ENCODE results near the gene FAAH. TPM values are rescaled to one million over a fixed set of nuclear protein-coding genes. Genes with fewer than 3 reads are reported as not detected.
A peak's percentile ranks its signal among the peaks of the same experiment; 100 is the strongest.
"Not testable (repeated sequence)": the region's sequence is repeated elsewhere in the genome, so short reads cannot be mapped to it uniquely, and the experiment has no call there.

FAAH gene
- polyA plus RNA-seq (2013) = 10.2 TPM

GRCh38 chr1:46394108-46394871 lies at the start of gene FAAH:
Gene FAAH (plus strand): TSS chr1:46394317. CDS start chr1:46394349, 32 bp downstream.
- ChIA-PET CTCF (no interaction called here), POLR2A (no interaction called here)
- peaks cover 0 to 20% (median 11%) of the 10 kb centered on the region in 4 experiments for H3K4me1 ChIP-seq (ENCODE audit: control extremely low read depth in 1 of 4, control insufficient read depth in 4 of 4, insufficient read depth in 4 of 4, low read length in 3 of 4)
- H3K9me3 ChIP-seq (ENCODE audit: control extremely low read depth in 1 of 5, control insufficient read depth in 4 of 5, insufficient read depth in 2 of 5, low read depth in 1 of 5, low read length in 4 of 5) = peaks cover 0 to 17% (median 16%) of the 10 kb centered on the region in 5 experiments
- no peak within 1 kb of the TSS for H3K27ac ChIP-seq (ENCODE audit: insufficient read depth in 1 of 2, low read depth in 1 of 2, low read length in 2 of 2, poor library complexity in 1 of 2, severe bottlenecking in 2 of 2)
- DNase-seq = peak; percentile 62 to 90 (median 88)
- H3K4me3 ChIP-seq (ENCODE audit: control insufficient read depth in 1 of 7, extremely low read depth in 1 of 7, insufficient read depth in 4 of 7, low read depth in 2 of 7, low read length in 6 of 7) = peak within 1 kb of the TSS; percentile 14 to 72 (median 54)
- H3K27me3 ChIP-seq (replicated peaks in 2 of 5; ENCODE audit: control insufficient read depth in 4 of 5, insufficient read depth in 5 of 5, low read length in 4 of 5) = peaks cover 0 to 14% (median 11%) of the 10 kb centered on the region in 5 experiments
- H3K36me3 ChIP-seq (ENCODE audit: control insufficient read depth in 4 of 4, insufficient read depth in 4 of 4, low read length in 3 of 4) = no peaks in the 10 kb centered on the region
- WGBS (ENCODE audit: insufficient coverage) = 5% methylated on average over 59 of the region's 75 CpGs

- Histone ChIP-seq H3K27ac (ENCODE audit: insufficient read depth in 1 of 2, low read depth in 1 of 2, low read length in 2 of 2, poor library complexity in 1 of 2, severe bottlenecking in 2 of 2) (no peak overlapping the region), H3K36me3 (ENCODE audit: control insufficient read depth in 4 of 4, insufficient read depth in 4 of 4, low read length in 3 of 4) (peaks cover 7 to 55% (median 43%) of the 10 kb centered on the region in 4 experiments), H3K4me1 (ENCODE audit: control extremely low read depth in 1 of 4, control insufficient read depth in 4 of 4, insufficient read depth in 4 of 4, low read length in 3 of 4) (peaks cover 3 to 18% (median 14%) of the 10 kb centered on the region in 4 experiments), H3K9me3 (ENCODE audit: control extremely low read depth in 1 of 5, control insufficient read depth in 4 of 5, insufficient read depth in 2 of 5, low read depth in 1 of 5, low read length in 4 of 5) (no peaks in the 10 kb centered on the region), H3K27me3 (replicated peaks in 2 of 5; ENCODE audit: control insufficient read depth in 4 of 5, insufficient read depth in 5 of 5, low read length in 4 of 5) (no peaks in the 10 kb centered on the region), H3K4me3 (ENCODE audit: control insufficient read depth in 1 of 7, extremely low read depth in 1 of 7, insufficient read depth in 4 of 7, low read depth in 2 of 7, low read length in 6 of 7) (no peak overlapping the region)
- CTCF ChIA-PET = interaction anchor here (0.7 to 9.9 kb wide), 5 partner anchors 11 to 100 kb away, joined by 3 to 79 read pairs (median 5); partner anchors contain the start of gene RAD54L
- no peak for DNase-seq
- WGBS (ENCODE audit: insufficient coverage) = 92% methylated on average over 3 of the region's 3 CpGs
- POLR2A ChIA-PET = no interaction called here
Measured at GRCh38 chr1:46344481-46344880, 49.6 kb upstream of the FAAH start.

- CTCF ChIA-PET = interaction anchor here (1.5 to 9.9 kb wide), 2 partner anchors 11 to 101 kb away, joined by 6 to 79 read pairs; no protein-coding TSS in a partner anchor
- POLR2A ChIA-PET = no interaction called here
- Histone ChIP-seq H3K9me3 (ENCODE audit: control extremely low read depth in 1 of 5, control insufficient read depth in 4 of 5, insufficient read depth in 2 of 5, low read depth in 1 of 5, low read length in 4 of 5) (no peaks in the 10 kb centered on the region), H3K27me3 (replicated peaks in 2 of 5; ENCODE audit: control insufficient read depth in 4 of 5, insufficient read depth in 5 of 5, low read length in 4 of 5) (no peaks in the 10 kb centered on the region), H3K4me3 (ENCODE audit: control insufficient read depth in 1 of 7, extremely low read depth in 1 of 7, insufficient read depth in 4 of 7, low read depth in 2 of 7, low read length in 6 of 7) (no peak overlapping the region), H3K27ac (ENCODE audit: insufficient read depth in 1 of 2, low read depth in 1 of 2, low read length in 2 of 2, poor library complexity in 1 of 2, severe bottlenecking in 2 of 2) (no peak overlapping the region), H3K36me3 (ENCODE audit: control insufficient read depth in 4 of 4, insufficient read depth in 4 of 4, low read length in 3 of 4) (peaks cover 9 to 63% (median 49%) of the 10 kb centered on the region in 4 experiments), H3K4me1 (ENCODE audit: control extremely low read depth in 1 of 4, control insufficient read depth in 4 of 4, insufficient read depth in 4 of 4, low read length in 3 of 4) (peaks cover under 1 to 13% (median 10%) of the 10 kb centered on the region in 4 experiments)
- no peak for DNase-seq
Measured at GRCh38 chr1:46345281-46345680, 48.8 kb upstream of the FAAH start.

GRCh38 chr1:46352363-46352762 lies 41.8 kb upstream of the FAAH start:
- CTCF ChIA-PET = interaction anchor here (1.0 to 1.3 kb wide), 2 partner anchors 18 to 24 kb away, joined by 3 read pairs; no protein-coding TSS in a partner anchor
- POLR2A ChIA-PET = interaction anchor here (0.7 kb wide), 1 partner anchor 75 kb away, joined by 3 read pairs; no protein-coding TSS in a partner anchor
- Histone ChIP-seq H3K27ac (ENCODE audit: insufficient read depth in 1 of 2, low read depth in 1 of 2, low read length in 2 of 2, poor library complexity in 1 of 2, severe bottlenecking in 2 of 2) (no peak overlapping the region), H3K36me3 (ENCODE audit: control insufficient read depth in 4 of 4, insufficient read depth in 4 of 4, low read length in 3 of 4) (peaks cover 21 to 65% (median 41%) of the 10 kb centered on the region in 4 experiments), H3K27me3 (replicated peaks in 2 of 5; ENCODE audit: control insufficient read depth in 4 of 5, insufficient read depth in 5 of 5, low read length in 4 of 5) (no peaks in the 10 kb centered on the region), H3K4me1 (ENCODE audit: control extremely low read depth in 1 of 4, control insufficient read depth in 4 of 4, insufficient read depth in 4 of 4, low read length in 3 of 4) (no peaks in the 10 kb centered on the region), H3K4me3 (ENCODE audit: control insufficient read depth in 1 of 7, extremely low read depth in 1 of 7, insufficient read depth in 4 of 7, low read depth in 2 of 7, low read length in 6 of 7) (no peak overlapping the region), H3K9me3 (ENCODE audit: control extremely low read depth in 1 of 5, control insufficient read depth in 4 of 5, insufficient read depth in 2 of 5, low read depth in 1 of 5, low read length in 4 of 5) (no peaks in the 10 kb centered on the region)
- WGBS (ENCODE audit: insufficient coverage) = 100% methylated on average over 2 of the region's 2 CpGs
- DNase-seq = no peak

GRCh38 chr1:46355920-46356319 lies 38.2 kb upstream of the FAAH start:
- H3K4me1 ChIP-seq (ENCODE audit: control extremely low read depth in 1 of 4, control insufficient read depth in 4 of 4, insufficient read depth in 4 of 4, low read length in 3 of 4); H3K4me3 ChIP-seq (ENCODE audit: control insufficient read depth in 1 of 7, extremely low read depth in 1 of 7, insufficient read depth in 4 of 7, low read depth in 2 of 7, low read length in 6 of 7); H3K27me3 ChIP-seq (replicated peaks in 2 of 5; ENCODE audit: control insufficient read depth in 4 of 5, insufficient read depth in 5 of 5, low read length in 4 of 5); DNase-seq; H3K27ac ChIP-seq (ENCODE audit: insufficient read depth in 1 of 2, low read depth in 1 of 2, low read length in 2 of 2, poor library complexity in 1 of 2, severe bottlenecking in 2 of 2); POLR2A ChIA-PET; H3K9me3 ChIP-seq (ENCODE audit: control extremely low read depth in 1 of 5, control insufficient read depth in 4 of 5, insufficient read depth in 2 of 5, low read depth in 1 of 5, low read length in 4 of 5): not testable (repeated sequence)
- WGBS (ENCODE audit: insufficient coverage) = 64% methylated on average over 2 of the region's 5 CpGs
- CTCF ChIA-PET = interaction anchor here (0.9 to 3.2 kb wide), 3 partner anchors 9 to 23 kb away, joined by 3 to 16 read pairs (median 4); no protein-coding TSS in a partner anchor
- peaks cover 13 to 61% (median 35%) of the 10 kb centered on the region in 4 experiments for H3K36me3 ChIP-seq (ENCODE audit: control insufficient read depth in 4 of 4, insufficient read depth in 4 of 4, low read length in 3 of 4)

- no peak for DNase-seq
- ChIA-PET CTCF (interaction anchor here (0.6 to 1.6 kb wide), 2 partner anchors 13 to 22 kb away, joined by 3 to 8 read pairs; partner anchors contain the start of gene NSUN4), POLR2A (no interaction called here)
- H3K4me1 ChIP-seq (ENCODE audit: control extremely low read depth in 1 of 4, control insufficient read depth in 4 of 4, insufficient read depth in 4 of 4, low read length in 3 of 4) = no peaks in the 10 kb centered on the region
- 100% methylated on average over 2 of the region's 3 CpGs for WGBS (ENCODE audit: insufficient coverage)
- H3K27me3 ChIP-seq (replicated peaks in 2 of 5; ENCODE audit: control insufficient read depth in 4 of 5, insufficient read depth in 5 of 5, low read length in 4 of 5) = no peaks in the 10 kb centered on the region
- no peak overlapping the region for H3K4me3 ChIP-seq (ENCODE audit: control insufficient read depth in 1 of 7, extremely low read depth in 1 of 7, insufficient read depth in 4 of 7, low read depth in 2 of 7, low read length in 6 of 7)
- H3K9me3 ChIP-seq (ENCODE audit: control extremely low read depth in 1 of 5, control insufficient read depth in 4 of 5, insufficient read depth in 2 of 5, low read depth in 1 of 5, low read length in 4 of 5) = no peaks in the 10 kb centered on the region
- no peak overlapping the region for H3K27ac ChIP-seq (ENCODE audit: insufficient read depth in 1 of 2, low read depth in 1 of 2, low read length in 2 of 2, poor library complexity in 1 of 2, severe bottlenecking in 2 of 2)
- H3K36me3 ChIP-seq (ENCODE audit: control insufficient read depth in 4 of 4, insufficient read depth in 4 of 4, low read length in 3 of 4) = peaks cover 21 to 58% (median 42%) of the 10 kb centered on the region in 4 experiments
Measured at GRCh38 chr1:46362158-46362557, 32.0 kb upstream of the FAAH start.

GRCh38 chr1:46363121-46363520 lies 31.0 kb upstream of the FAAH start:
- no peaks in the 10 kb centered on the region for H3K27me3 ChIP-seq (replicated peaks in 2 of 5; ENCODE audit: control insufficient read depth in 4 of 5, insufficient read depth in 5 of 5, low read length in 4 of 5)
- H3K36me3 ChIP-seq (ENCODE audit: control insufficient read depth in 4 of 4, insufficient read depth in 4 of 4, low read length in 3 of 4) = peaks cover 21 to 57% (median 41%) of the 10 kb centered on the region in 4 experiments
- no peak for DNase-seq
- no peak overlapping the region for H3K4me3 ChIP-seq (ENCODE audit: control insufficient read depth in 1 of 7, extremely low read depth in 1 of 7, insufficient read depth in 4 of 7, low read depth in 2 of 7, low read length in 6 of 7)
- H3K27ac ChIP-seq (ENCODE audit: insufficient read depth in 1 of 2, low read depth in 1 of 2, low read length in 2 of 2, poor library complexity in 1 of 2, severe bottlenecking in 2 of 2) = no peak overlapping the region
- POLR2A ChIA-PET = no interaction called here
- WGBS (ENCODE audit: insufficient coverage) = 98% methylated on average over 5 of the region's 5 CpGs
- H3K4me1 ChIP-seq (ENCODE audit: control extremely low read depth in 1 of 4, control insufficient read depth in 4 of 4, insufficient read depth in 4 of 4, low read length in 3 of 4) = no peaks in the 10 kb centered on the region
- H3K9me3 ChIP-seq (ENCODE audit: control extremely low read depth in 1 of 5, control insufficient read depth in 4 of 5, insufficient read depth in 2 of 5, low read depth in 1 of 5, low read length in 4 of 5) = no peaks in the 10 kb centered on the region
- CTCF ChIA-PET = interaction anchor here (1.6 kb wide), 1 partner anchor 14 kb away, joined by 8 read pairs; no protein-coding TSS in a partner anchor
